GM18519 (cell line): ENCODE measurements around the gene NTPCR.
"Not testable (repeated sequence)": the region's sequence is repeated elsewhere in the genome, so short reads cannot be mapped to it uniquely, and the experiment has no call there.

Experiments used
- ATAC-seq: cut with Tn5 transposase; IDR thresholded peaks from one replicate; pipeline ENCODE4 v1.9.1; 2021; ENCODE audit warnings: mild to moderate bottlenecking, moderate library complexity; ENCODE audit not compliant: unreplicated experiment, low FRiP score

Gene NTPCR

GRCh38 chr1:232983375-232983774 is 33.0 kb downstream of the NTPCR start:
- ATAC-seq: no peak

- ATAC-seq: no peak
These were observed 33.6 kb downstream of the NTPCR start for GRCh38 chr1:232983817-232984567.

- no peak for ATAC-seq
These were observed 34.4 kb downstream of the NTPCR start for GRCh38 chr1:232984577-232985425.

GRCh38 chr1:232985882-232986526 is 35.6 kb downstream of the NTPCR start:
- ATAC-seq: no peak

GRCh38 chr1:232986527-232986922 is 36.1 kb downstream of the NTPCR start:
- ATAC-seq: no peak

- ATAC-seq: no peak
These were observed 36.8 kb downstream of the NTPCR start for GRCh38 chr1:232987046-232987773.

- ATAC-seq: no peak
These were observed 37.3 kb downstream of the NTPCR start for GRCh38 chr1:232987774-232988140.

- no peak for ATAC-seq
These were observed 38.2 kb downstream of the NTPCR start for GRCh38 chr1:232988572-232989040.

- ATAC-seq: no peak
These were observed 40.0 kb downstream of the NTPCR start for GRCh38 chr1:232990176-232991128.

- no peak for ATAC-seq
These were observed 40.8 kb downstream of the NTPCR start for GRCh38 chr1:232991238-232991637.

- ATAC-seq: no peak
These were observed 41.8 kb downstream of the NTPCR start for GRCh38 chr1:232992227-232992626.

- no peak for ATAC-seq
These were observed 43.1 kb downstream of the NTPCR start for GRCh38 chr1:232993555-232993954.

GRCh38 chr1:232995189-232995588 is 44.8 kb downstream of the NTPCR start:
- ATAC-seq: no peak

GRCh38 chr1:232996143-232996542 is 45.7 kb downstream of the NTPCR start:
- no peak for ATAC-seq

- ATAC-seq: no peak
These were observed 47.7 kb downstream of the NTPCR start for GRCh38 chr1:232998138-232998537.

- ATAC-seq: no peak
These were observed 48.2 kb downstream of the NTPCR start for GRCh38 chr1:232998646-232999045.

- ATAC-seq: no peak
These were observed 49.7 kb downstream of the NTPCR start for GRCh38 chr1:232999956-233000625.

GRCh38 chr1:233003638-233004037 is 53.2 kb downstream of the NTPCR start:
- ATAC-seq: not testable (repeated sequence)

GRCh38 chr1:233004451-233004850 is 54.0 kb downstream of the NTPCR start:
- ATAC-seq: no peak
